Middle frontal gyrus (tissue), 1 donor: Measurements from ENCODE around the gene ALPI.
"Not testable (repeated sequence)": the region's sequence is repeated elsewhere in the genome, so short reads cannot be mapped to it uniquely, and the experiment has no call there.

Source experiments
- DNase-seq: peaks from one replicate; pipeline ENCODE4 v3.0.0-alpha.2; 2015; ENCODE audit warnings: low spot score; ENCODE audit errors: extremely low spot score

ALPI gene

DNA sequence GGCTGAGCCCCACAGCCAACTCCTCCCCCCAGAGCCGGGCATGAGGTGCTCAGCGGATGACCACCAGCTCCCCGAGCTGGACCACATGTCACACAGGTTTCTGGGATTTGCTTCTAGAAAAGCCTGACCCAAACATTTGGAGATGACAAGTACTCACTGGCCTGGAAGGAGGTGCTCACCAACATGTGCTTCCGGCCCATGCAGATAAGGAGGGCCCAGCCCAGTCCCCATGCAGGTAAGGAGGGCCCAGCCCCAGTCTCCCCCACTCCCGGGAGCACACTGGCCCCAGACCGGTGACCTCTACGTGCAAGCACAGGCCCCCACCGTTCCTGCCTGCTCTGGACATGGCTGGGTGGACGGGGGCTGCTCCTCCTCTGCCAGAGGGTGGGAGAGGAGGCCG, 14.0 kb upstream of the ALPI start:
- not testable (repeated sequence) for DNase-seq

DNA sequence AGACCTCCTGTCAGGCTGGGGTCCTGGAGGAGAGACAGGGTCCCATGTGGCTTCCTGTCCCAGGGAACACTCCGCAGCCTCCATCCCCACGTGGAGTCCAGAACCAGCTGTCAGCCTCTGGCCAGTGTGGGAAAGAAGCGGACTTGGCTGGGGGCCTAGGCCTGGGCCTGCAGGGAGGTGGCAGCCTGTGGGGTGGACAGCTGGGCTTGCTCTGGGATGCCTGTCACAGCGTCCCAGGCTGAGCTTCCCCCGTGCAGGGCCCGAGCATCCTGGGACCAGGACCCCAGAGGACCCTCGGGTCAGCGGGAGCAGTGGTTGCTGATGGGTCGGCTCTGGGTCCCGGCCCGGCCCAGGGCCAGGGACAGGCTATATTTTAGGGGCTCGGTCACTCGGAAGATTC, 13.5 kb upstream of the ALPI start:
- not testable (repeated sequence) for DNase-seq

DNA sequence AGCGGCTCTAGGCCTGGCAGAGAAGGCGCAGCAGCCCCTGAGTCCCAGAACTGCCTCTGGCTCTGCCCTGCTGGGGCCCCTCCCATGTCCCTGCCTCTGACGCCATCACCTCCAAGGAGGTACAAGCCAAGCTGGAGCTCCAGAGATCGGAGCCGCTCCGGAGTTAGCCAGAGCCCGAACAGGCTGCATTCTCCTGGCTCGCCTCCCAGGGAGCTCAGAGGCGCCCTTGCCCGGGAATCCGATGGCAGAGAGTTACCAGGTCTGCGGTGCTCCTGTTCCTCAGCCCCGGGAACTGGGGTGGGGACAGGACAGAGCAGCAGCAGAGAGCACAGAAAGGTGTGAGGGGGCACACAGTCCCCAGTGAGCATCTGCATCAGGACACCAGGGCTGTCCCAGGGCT, 12.9 kb upstream of the ALPI start:
- DNase-seq, result not testable (repeated sequence)

DNA sequence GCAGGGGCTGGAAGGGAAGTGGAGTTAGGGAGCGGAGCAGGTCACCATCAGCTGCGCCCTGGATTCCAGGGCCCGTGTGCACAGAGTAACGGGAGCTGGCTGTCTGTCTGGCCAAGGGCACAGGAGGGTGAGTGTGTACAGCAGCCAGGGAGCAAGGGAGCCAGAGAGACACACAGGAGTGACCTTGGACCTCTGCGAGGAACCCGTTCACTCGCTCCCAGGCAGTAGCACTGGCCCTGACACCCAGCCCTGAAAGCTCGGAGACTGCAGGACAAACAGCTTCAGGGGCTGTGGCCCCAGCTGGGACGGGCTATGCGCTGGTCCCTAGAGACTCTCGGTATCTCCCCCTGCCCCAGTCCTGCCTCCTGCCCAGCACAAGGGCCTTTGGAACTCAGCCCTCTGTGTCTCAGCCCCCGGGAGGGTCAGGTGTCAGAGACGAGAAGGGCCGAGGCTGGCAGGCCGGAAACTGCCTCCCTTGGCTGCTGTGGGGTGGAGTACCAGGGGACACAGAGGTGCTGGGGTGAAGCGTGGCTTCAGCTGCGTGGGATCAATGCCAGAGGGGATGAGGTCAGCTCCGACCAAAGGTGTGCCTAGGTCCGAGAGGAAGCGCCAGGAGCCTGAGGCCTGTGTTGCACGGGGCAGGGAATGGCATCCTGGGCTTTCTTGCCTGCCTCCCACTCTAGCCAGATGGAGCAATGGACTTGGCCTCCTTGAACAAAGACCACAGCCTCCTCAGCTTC, 12.1 kb upstream of the ALPI start:
- DNase-seq, result not testable (repeated sequence)

DNA sequence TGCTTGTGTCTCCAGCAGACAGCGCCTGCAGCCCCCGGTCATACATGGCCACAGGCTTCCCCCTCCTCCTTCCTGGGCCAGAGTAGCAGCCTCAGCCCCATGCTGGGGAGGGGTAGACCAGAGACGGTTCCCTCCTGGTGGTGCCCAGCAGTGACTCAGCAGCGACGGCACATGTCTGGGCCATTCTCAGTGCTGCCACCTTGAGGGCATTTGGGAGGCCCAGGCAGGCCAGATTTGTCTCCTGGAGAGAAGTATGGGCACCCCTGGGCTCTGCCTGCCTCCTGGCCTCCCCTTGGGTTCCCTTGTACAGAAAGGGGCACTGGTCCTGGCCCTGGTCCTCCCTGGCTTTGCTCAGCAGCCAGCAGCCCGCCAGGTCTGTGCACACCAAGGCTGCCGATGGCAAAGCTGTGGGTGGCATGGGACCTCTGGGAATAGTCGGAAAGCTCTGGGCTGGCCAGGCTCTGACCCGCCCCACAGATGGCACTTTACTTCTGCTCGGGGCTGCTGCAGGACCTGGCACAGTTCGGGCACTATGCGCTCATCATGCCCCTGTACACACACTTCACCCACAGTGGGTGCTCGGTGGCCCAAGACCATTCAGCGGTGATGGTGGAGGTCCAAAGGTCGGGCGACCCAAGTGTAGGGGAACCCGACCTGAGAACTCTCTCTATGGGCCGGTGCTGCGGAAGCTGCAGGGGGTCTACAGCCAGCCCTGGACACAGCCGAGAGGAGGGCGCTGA, 11.4 kb upstream of the ALPI start:
- DNase-seq, result no peak

DNA sequence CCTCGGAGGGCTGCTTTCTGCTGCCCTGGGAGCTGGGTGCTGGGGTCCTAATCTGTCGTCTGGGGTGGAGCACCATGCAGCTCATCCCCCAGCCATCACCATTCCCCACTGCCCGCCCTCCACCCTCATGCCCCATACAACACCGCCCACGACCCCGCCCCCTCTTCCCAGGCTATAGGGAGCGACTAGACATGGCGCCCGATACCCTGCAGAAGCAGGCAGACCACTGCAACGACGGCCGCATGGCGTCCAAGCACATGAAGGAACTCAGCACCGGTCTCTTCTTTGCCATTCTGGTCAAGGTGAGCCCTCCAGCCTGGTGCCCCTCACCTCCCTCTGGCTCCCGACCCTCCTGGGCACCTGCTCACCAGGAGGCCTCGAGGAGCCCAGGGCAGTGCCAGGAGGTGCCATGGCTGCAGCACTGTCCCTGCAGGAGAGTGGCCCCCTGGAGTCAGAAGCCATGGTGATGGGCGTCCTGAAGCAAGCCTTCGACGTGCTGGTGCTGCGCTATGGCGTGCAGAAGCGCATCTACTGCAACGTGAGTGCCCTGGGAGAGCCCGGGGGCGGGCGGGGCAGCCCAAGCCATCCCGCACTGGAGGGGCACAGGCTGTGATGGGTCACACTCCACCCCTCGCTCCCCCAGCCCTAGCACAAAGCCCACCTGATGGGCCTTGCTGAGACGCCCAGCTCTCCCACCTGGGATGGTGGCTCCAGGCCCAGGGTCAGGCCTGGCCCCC, 10.6 kb upstream of the ALPI start:
- DNase-seq, result not testable (repeated sequence)

DNA sequence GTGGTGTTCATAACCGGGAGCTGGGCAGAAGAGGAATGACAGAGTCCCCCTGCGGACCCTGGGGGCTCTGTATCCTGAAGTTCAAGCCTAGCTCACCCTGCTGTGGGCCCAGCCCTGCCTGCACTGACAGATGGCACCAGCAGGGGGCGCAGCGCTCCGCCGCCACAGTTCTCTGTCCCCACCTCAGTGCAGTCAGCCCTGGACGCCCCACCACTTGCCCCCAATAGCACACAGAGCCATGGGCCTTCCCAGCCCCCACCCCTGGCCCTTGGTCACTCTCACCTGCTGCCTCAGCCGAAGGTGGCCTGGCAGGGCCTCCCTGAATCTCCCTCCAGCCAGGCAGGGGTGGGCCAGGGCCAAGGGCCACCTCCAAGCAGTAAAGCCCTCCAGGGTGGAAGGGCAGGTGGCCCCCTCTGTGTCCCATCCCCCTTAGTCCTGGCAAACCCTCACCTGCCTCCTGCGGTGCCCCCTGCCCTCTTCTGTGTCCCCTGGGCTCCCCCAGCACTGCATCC, 9.6 kb upstream of the ALPI start:
- DNase-seq, result not testable (repeated sequence)

DNA sequence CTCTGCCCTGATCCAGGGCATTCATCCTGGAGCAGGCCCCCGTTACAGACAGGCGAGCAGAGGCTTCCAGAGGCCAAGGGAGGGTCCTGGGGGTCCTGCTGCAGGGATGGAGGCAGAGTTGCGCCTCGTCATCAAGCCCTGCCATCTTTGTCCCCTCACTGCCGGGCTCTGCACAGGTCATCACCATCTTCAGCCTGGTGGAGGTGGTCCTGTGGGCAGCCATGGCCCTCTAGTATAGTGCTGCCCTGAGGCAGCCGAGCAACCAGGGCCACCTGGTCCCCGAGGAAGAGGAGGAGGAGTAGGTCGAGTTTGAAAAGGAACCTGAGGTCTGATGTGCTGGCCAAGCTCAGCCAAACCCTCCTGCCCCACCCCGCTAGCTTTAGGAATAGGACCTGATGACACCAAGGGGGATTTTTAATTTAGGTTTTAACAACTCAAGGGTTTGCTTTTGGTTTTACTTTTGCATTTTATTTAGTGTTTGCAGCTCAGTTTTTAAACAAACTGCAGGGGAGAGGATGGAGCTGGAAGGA, 8.8 kb upstream of the ALPI start:
- DNase-seq, result no peak

DNA sequence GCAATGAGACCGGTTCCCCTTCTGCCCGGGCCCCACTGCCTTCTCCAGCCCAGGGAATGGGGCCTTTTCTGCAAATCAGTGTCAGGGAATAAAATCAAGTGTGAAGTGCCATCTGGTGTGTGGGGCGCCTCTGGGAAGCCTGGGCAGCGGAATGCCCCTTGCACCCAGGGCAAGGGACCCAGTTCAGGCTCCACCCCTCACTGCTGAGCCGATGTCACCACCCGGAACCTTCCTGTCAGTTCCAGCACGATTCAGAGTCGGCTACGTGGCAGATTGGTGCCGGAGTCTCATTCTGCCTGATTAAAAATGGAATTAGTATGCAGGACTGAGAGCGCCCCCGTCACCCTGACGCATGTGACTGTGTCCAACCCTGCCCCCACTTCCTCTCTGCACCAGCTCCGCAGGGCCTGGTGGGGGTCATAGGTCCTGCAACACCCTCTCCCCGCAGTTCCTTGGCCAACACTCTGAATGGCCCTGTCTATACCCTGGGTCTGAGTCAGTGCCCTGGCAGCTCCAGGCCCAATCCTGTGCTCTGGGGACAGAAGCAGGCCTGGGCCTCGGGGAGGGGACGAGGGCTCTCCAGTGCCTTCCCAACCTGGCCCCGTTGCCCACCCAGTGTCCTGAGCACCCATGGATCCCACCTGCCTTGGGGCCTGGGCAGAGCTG, 8.2 kb upstream of the ALPI start:
- no peak for DNase-seq

DNA sequence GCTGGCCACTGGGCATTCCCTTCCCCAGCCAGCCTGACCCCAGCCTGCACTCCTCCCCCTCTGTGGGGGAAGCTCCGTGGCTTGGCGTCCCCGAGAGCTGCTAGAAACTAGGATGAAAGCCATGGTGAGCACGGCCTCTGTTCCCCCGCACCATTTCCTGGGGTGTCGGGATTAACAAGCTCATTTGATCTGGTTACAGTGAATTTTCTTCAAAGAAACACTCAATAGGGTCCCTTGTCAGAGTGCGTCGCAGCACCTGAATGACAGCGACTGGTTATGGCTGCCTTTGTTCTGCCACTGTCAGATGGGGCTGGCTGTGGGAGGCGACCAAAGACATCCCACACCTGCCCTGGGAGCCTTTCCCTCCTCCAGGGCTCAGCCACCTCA, 7.7 kb upstream of the ALPI start:
- DNase-seq, result no peak

DNA sequence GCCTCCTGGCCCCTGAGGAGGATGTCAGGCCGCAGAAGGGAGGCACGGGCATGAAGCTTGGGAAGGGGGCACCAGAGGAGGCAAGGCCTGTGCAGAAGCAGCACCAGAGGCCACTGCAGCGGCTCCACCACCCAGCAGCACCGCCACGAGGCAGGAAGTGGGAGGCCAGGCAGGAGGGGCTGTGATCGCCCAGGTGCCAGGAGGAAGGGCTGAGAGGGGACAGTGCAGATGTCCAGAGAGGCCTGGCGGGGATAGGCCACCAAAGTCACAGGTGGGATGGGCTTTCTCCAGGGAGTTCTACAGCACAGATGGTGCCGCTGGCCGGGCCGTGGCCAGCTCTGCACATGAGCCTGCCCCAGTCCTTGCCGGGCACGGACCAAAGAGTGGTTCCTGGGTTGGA, 6.0 kb upstream of the ALPI start:
- DNase-seq, result no peak

DNA sequence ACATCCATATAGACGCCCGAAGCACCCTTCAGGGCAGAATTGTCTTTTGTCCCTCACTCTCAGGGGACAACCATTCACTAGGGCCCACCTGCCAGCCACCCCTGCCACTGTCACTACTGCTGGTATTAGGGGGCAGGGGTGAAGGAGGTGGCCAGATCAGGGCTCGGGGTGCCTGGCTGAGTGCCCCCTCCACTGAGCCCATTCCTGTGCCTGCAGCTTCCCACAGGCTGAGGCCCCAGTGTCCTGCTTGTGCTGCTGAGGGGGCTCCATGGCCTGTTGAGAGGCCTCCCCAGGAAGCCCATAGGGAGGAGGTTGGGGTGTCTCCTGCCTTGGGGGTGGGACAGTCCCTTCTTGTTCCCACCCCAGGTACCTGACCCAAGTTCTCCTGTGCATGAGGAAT, 4.3 kb upstream of the ALPI start:
- DNase-seq, result not testable (repeated sequence)

DNA sequence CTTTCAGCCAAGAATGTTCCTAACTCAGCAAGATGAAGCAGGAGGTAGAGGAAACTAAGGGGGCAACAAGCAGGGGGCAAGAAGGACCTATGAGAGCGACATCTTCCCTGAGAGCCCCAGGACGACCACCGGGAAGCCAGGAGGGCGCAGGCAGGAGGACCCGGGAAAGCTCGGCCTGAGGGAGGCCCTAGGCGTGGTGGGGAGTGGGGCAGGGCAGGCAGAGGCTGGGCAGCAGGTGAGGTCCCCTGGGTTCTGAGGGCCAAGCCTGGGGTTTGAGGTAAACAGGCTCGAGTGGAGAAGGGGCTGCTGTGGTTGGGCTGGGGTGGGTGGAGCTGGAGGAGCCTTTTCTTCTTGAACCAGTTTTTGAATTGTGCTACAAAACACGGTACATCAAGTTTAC, 1.3 kb upstream of the ALPI start:
- DNase-seq, result no peak

DNA sequence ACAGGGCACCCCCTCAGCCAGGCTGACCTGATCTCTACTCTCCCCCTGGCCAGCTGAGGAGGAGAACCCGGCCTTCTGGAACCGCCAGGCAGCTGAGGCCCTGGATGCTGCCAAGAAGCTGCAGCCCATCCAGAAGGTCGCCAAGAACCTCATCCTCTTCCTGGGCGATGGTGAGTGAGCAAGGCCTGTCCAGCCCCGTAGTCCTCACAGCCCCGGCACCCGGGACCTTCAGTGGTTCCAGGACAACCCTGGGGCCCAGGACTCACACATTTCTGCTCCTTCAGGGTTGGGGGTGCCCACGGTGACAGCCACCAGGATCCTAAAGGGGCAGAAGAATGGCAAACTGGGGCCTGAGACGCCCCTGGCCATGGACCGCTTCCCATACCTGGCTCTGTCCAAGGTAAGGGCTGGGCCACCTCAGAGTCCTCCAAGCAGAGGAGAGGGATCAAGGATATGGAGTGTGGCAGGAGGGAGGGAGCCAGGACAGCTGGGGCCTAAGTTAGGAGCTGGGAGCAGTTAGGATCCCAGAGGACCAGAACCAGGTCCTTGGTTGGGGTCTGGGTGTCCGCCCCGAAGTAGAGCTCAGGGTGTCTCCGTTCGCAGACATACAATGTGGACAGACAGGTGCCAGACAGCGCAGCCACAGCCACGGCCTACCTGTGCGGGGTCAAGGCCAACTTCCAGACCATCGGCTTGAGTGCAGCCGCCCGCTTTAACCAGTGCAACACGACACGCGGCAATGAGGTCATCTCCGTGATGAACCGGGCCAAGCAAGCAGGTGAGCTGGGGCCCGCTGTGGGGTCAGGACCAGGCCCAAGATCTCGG, 555 bp downstream of the ALPI start:
- no peak for DNase-seq

DNA sequence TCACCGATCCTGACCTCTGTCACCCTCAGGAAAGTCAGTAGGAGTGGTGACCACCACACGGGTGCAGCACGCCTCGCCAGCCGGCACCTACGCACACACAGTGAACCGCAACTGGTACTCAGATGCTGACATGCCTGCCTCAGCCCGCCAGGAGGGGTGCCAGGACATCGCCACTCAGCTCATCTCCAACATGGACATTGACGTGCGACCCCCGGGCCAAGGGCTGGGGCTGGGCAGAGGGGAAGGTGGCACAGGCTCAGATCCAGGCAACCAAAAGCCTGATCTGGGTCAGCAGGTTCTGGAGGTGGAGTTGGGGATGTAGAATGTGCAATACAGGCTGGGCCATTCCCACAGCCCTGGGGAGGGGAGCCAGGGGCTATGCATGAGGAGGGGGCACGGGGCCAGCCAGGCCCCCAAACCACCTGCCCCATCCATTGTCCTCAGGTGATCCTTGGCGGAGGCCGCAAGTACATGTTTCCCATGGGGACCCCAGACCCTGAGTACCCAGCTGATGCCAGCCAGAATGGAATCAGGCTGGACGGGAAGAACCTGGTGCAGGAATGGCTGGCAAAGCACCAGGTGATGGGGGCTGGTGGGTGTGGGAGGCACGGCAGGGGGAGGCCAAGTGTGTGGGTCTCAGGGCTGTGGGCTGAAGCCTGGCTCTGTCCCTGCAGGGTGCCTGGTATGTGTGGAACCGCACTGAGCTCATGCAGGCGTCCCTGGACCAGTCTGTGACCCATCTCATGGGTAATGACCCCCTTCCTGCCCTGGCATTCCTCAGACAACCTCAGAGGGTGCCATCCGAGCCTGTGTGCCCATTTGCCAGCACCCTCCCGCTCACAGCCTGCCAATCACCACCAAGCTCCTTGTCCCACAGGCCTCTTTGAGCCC, 1.4 kb downstream of the ALPI start:
- no peak for DNase-seq

DNA sequence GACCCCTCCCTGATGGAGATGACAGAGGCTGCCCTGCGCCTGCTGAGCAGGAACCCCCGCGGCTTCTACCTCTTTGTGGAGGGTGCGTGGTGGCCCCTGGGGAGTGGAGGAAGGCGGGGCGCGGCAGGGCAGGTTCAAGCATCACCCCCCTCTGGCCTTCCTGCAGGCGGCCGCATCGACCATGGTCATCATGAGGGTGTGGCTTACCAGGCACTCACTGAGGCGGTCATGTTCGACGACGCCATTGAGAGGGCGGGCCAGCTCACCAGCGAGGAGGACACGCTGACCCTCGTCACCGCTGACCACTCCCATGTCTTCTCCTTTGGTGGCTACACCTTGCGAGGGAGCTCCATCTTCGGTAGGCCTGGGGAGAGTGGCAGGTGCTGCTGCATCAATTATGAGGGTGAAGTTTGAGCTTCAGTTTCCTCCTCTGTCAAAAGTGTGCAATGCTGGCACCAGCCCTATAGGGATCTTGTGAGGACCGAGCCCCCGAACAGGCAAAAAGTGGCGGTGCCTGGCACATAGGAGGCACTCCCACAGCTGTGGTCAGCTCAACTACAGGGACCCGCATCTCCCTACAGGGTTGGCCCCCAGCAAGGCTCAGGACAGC, 2.2 kb downstream of the ALPI start:
- no peak for DNase-seq

DNA sequence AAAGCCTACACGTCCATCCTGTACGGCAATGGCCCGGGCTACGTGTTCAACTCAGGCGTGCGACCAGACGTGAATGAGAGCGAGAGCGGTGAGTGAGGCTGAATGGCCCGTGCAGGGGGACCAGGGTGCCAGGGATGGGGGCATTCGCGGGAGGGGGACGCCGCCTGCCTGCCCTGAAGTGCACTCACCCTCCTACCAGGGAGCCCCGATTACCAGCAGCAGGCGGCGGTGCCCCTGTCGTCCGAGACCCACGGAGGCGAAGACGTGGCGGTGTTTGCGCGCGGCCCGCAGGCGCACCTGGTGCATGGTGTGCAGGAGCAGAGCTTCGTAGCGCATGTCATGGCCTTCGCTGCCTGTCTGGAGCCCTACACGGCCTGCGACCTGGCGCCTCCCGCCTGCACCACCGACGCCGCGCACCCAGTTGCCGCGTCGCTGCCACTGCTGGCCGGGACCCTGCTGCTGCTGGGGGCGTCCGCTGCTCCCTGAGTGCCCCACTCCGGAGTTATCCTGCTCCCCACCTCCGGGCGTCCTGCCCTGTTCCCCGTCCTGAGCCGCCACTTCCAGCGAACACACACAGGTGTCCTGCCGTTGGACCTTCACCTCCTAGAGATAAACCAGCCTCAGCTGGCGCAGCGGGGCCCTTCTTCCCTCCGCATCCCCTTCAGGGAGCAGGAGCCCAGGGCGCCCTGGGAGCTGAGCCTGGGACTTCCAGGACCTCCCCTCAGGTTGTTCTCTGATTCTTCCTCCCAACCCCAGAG, 2.9 kb downstream of the ALPI start:
- no peak for DNase-seq

DNA sequence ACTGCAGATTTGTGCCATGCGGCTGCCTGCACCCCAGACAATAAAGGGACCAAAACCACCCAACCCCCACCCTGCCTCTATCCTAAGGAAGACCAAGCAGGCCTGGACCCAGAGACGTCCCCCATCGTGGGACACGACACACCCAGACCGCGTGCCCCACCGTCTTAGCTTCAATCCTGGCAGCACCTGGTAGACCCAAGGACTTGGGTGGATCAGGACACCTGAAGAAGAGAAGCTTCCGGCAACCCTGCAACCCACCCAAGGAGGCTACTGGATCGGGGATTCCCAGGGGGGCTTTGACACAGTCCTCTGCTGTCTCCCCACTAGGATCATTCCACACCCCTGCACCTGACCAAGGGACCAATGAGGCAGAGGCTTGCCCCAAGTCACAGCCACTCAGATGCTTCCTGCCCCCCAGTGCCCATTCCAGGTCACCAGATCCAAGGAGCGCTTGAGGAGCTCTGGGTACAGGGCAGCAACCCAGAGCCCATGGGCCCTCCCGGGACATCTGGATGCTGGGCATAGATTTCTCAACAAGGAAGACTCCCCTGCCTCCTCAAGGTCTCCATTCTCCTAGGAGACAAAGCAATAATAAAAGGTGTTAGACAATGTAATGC, 3.6 kb downstream of the ALPI start:
- no peak for DNase-seq
